BJ (cell line): ENCODE data around the gene CTRL. TPM values are rescaled to one million over a fixed set of nuclear protein-coding genes. Genes with fewer than 3 reads are reported as not detected.
"Not testable (repeated sequence)": the region's sequence is repeated elsewhere in the genome, so short reads cannot be mapped to it uniquely, and the experiment has no call there.

Source experiments
- CTCF ChIA-PET: fragments of 350-600 bp; formaldehyde crosslinking; extraction: SDS; loops from one replicate; lab custom pipeline; 2021; ENCODE audit warnings: antibody characterized with exemption, inconsistent platforms; lab: Yijun Ruan, JAX
- POLR2A ChIA-PET: fragments of 300-600 bp; sonication (Branson Sonifier 250); formaldehyde crosslinking; extraction: SDS; loops from one replicate; lab custom pipeline; 2021; ENCODE audit warnings: antibody characterized with exemption; lab: Charles Lee
- DNase-seq: peaks from one replicate; pipeline ENCODE4 v3.0.0-alpha.2; 2011; ENCODE audit warnings: low read depth
- H3K27me3 ChIP-seq: 2 replicates; pipeline ENCODE4 v1.6.0; 2011; ENCODE audit warnings: low read length; ENCODE audit not compliant: control insufficient read depth, insufficient read depth
- H3K36me3 ChIP-seq: 2 replicates; pipeline ENCODE4 v1.5.1; 2011; ENCODE audit warnings: low read length; ENCODE audit not compliant: control insufficient read depth, insufficient read depth
- H3K4me3 ChIP-seq: 2 replicates; pipeline ENCODE4 v1.5.1; 2011; ENCODE audit warnings: low read depth, mild to moderate bottlenecking, control low read depth, low read length
- polyA plus RNA-seq: library from polyadenylated mRNA; depleted of rRNA; stranded (reverse); fragments of >200 nt; gene quantifications from 2 replicates; pipeline ENCODE4 v1.2.3, GENCODE V29; 2011
- TF ChIP-seq, protein P1 (sequence below): IDR thresholded peaks from 2 replicates; pipeline ENCODE4 v1.5.1; 2011; ENCODE audit warnings: low read depth, mild to moderate bottlenecking, control low read depth, inconsistent platforms, low read length, moderate library complexity; ENCODE audit not compliant: insufficient read depth

CTRL gene
- polyA plus RNA-seq, 1 experiment, result 0.58 TPM

DNA sequence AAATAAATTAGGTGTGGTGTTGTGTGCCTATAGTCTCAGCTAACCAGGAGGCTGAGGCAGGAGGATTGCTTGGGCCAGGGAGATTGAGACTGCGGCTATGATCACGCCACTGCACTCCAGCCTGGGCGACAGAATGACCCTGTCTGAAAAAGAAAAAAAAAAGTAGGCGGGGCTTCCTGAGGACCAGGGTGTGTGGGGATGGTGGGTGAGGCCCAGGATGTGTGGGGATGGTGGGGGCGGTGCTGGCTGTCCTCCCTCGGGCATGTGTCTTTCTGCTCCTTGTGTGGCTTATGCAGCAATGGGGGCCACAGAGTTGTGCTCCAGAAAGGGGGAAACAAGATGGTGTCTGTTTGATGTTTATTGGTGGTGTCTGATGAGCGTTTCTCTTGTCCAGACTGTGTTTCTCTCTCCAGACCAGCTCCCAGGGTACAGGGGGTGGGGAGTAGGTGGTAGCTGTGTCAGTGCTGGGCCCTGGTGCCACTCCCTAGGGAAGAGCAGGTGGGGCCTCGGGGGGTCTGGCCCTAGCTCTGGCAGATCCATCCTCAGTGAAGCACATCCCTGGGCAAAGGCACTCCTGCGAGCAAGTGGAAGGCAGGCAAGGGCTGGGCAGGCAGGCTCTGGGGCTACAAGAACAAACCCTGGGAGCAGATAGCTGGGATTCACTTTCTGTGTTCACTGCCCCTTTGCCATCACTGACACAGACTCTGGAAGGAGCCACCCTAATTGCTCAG lies 10.0 kb upstream of the CTRL start:
- H3K36me3 ChIP-seq, result peaks cover 56% of the 10 kb centered on the region
- ChIA-PET POLR2A (no interaction called here), CTCF (interaction anchor here (0.7 to 3.3 kb wide), 20 partner anchors 10 to 421 kb away, joined by 3 to 19 read pairs (median 4); partner anchors contain the start of genes NRN1L and TSNAXIP1)
- DNase-seq, result no peak
- TF ChIP-seq, protein P1, sequence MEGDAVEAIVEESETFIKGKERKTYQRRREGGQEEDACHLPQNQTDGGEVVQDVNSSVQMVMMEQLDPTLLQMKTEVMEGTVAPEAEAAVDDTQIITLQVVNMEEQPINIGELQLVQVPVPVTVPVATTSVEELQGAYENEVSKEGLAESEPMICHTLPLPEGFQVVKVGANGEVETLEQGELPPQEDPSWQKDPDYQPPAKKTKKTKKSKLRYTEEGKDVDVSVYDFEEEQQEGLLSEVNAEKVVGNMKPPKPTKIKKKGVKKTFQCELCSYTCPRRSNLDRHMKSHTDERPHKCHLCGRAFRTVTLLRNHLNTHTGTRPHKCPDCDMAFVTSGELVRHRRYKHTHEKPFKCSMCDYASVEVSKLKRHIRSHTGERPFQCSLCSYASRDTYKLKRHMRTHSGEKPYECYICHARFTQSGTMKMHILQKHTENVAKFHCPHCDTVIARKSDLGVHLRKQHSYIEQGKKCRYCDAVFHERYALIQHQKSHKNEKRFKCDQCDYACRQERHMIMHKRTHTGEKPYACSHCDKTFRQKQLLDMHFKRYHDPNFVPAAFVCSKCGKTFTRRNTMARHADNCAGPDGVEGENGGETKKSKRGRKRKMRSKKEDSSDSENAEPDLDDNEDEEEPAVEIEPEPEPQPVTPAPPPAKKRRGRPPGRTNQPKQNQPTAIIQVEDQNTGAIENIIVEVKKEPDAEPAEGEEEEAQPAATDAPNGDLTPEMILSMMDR, result no peak
- no peaks in the 10 kb centered on the region for H3K27me3 ChIP-seq
- H3K4me3 ChIP-seq, result no peak overlapping the region

DNA sequence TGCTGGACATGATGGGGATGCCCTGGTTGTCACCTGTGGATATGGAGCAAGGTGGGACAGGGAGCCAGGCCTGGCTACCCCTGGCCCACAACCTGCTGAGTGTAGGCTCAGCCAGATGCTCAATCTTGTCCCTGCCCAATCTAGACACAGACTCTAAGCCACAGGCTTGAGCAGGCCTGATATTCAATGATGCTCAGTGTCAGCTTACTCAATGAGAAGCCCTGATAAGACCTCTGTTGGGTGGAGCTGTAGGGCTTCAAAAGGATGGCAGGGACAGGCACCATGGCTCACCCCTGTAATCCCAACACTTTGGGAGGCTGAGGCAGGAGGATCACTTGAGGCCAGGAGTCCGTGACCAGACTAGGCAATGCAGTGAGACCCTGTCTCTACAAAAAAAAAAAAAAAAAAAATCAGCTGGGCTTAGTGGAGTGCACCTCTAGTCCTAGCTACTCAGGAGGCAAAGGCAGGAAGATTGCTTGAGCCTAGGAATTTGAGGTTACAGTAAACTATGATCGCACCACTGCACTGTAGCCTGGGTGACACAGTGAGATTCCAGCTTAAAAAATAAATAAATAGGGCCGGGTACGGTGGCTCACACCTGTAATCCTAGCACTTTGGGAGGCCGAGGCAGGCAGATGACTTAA lies 8.9 kb upstream of the CTRL start:
- no peak overlapping the region for H3K4me3 ChIP-seq
- no peak for DNase-seq
- TF ChIP-seq, protein P1, result no peak
- ChIA-PET CTCF (interaction anchor here (0.6 to 3.3 kb wide), 9 partner anchors 12 to 420 kb away, joined by 3 to 19 read pairs (median 6); partner anchors contain the start of gene NRN1L), POLR2A (no interaction called here)
- H3K36me3 ChIP-seq, result peaks cover 49% of the 10 kb centered on the region
- no peaks in the 10 kb centered on the region for H3K27me3 ChIP-seq

GRCh38 chr16:67939507-67940445 lies 8.1 kb upstream of the CTRL start:
- DNase-seq, result no peak
- no peak overlapping the region for H3K4me3 ChIP-seq
- ChIA-PET POLR2A (no interaction called here), CTCF (interaction anchor here (0.6 to 3.3 kb wide), 4 partner anchors 11 to 123 kb away, joined by 3 to 16 read pairs (median 4); no protein-coding TSS in a partner anchor)
- peaks cover 42% of the 10 kb centered on the region for H3K36me3 ChIP-seq
- TF ChIP-seq, protein P1, result no peak
- no peaks in the 10 kb centered on the region for H3K27me3 ChIP-seq

DNA sequence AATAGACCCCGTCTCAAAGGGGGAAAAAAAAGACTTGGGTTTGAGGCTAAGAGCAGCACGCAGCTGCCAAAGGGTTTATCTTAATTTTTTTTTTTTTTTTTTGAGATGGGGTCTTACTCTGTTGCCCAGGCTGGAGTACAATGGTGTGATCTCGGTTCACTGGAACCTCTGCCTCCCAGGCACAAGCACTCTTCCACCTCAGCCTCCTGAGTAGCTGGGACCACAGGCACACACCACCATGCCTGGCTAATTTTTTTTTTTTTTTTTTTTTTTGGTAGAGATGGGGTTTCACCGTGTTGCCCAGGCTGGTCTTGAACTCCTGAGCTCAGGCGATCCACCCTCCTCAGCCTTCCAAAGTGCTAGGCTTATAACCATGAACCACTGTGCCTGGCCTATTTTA lies 6.1 kb upstream of the CTRL start:
- peaks cover 29% of the 10 kb centered on the region for H3K36me3 ChIP-seq
- ChIA-PET CTCF (interaction anchor here (0.7 to 12.9 kb wide), 3 partner anchors 9 to 66 kb away, joined by 3 to 155 read pairs (median 5); partner anchors contain the start of gene NRN1L), POLR2A (interaction anchor here (0.6 kb wide), 1 partner anchor 104 kb away, joined by 5 read pairs; no protein-coding TSS in a partner anchor)
- not testable (repeated sequence) for H3K4me3 ChIP-seq, DNase-seq, H3K27me3 ChIP-seq

DNA sequence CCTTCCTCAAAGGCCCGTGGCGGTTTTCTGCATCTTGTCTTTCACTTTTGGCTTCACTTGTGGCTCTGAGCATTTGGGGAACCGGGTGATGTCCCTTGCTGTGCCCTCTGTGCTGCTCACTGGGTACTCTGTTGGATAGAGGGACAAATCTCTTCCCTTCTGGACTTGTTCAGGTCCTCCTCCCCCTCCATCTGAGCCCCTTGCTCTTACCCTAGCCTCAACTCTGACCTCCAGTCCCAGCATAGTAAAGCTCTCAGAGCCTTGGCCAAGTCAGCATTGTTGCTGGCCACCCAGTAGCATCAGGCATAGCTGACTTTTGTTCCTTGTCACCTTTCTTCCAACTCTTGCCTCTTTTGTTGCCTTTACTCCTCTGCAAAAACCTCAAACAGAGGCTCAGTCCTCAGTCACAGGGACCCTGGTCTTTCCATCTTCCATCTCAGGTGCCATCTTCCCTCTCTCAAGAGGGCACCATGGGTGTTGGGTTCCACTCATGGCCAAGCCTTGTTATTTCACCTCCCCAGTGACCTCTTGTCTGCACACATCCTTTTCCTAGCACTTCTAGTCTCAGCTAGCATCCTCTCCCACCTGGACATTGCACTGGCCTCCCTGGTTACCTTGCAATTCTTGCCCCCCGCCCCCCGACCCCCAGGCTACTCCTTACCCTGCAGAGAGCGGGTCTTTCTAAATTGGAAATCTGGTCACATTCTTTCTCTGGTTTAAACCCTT lies 5.4 kb upstream of the CTRL start:
- POLR2A ChIA-PET, result interaction anchor here (1.0 kb wide), 1 partner anchor 30 kb away, joined by 3 read pairs; no protein-coding TSS in a partner anchor
- TF ChIP-seq, protein P1, result no peak
- DNase-seq, result no peak
- CTCF ChIA-PET, result interaction anchor here (0.6 to 12.9 kb wide), 7 partner anchors 8 to 265 kb away, joined by 3 to 155 read pairs (median 4); partner anchors contain the start of gene NRN1L
- Histone ChIP-seq H3K4me3 (peak overlapping the region; percentile 84), H3K36me3 (peaks cover 22% of the 10 kb centered on the region), H3K27me3 (no peaks in the 10 kb centered on the region)
